K562 (cell line): ENCODE measurements around the gene OR2B2. TPM values are rescaled to one million over a fixed set of nuclear protein-coding genes. Genes with fewer than 3 reads are reported as not detected.

ENCODE experiments used
- CBX8 ChIP-seq: fragments of 200-600 bp; sonication (generic); IDR thresholded peaks from 2 replicates; pipeline ENCODE4 v1.6.1; 2012; ENCODE audit warnings: borderline replicate concordance, mixed run types, low read depth, mild to moderate bottlenecking, moderate library complexity, mixed read lengths, low read length, control low read depth, inconsistent platforms; ENCODE audit not compliant: poor library complexity, severe bottlenecking; ENCODE audit errors: extremely low read depth
- CCNT2 ChIP-seq: IDR thresholded peaks from 2 replicates; pipeline ENCODE4 v1.6.1; 2011; ENCODE audit warnings: borderline replicate concordance, low read depth, mild to moderate bottlenecking, moderate library complexity, mixed read lengths, low read length; ENCODE audit not compliant: insufficient read length; ENCODE audit errors: extremely low read depth
- CLOCK ChIP-seq: fragments of 250-450 bp; sonication (Bioruptor Pico); IDR thresholded peaks from 2 replicates; pipeline ENCODE4 v1.4.0; 2020; ENCODE audit warnings: mild to moderate bottlenecking, moderate library complexity, borderline replicate concordance
- MCM3 ChIP-seq: fragments of 450-650 bp; IDR thresholded peaks from 2 replicates; pipeline ENCODE4 v1.6.1; 2016
- MYBL2 ChIP-seq, 2 experiments: fragments of 450-650 bp in 1 of 2; sonication (generic) in 1 of 2; formaldehyde crosslinking in 1 of 2; IDR thresholded peaks; 2 replicates each; pipeline versions ENCODE4 v1.6.1 to v1.8.1; 2017 to 2022; ENCODE audit warnings: borderline replicate concordance in 1 of 2, inconsistent platforms in 1 of 2, low read depth in 1 of 2, mild to moderate bottlenecking in 1 of 2, missing genetic modification reagents in 1 of 2, moderate library complexity in 1 of 2
- POLR2AphosphoS5 ChIP-seq: IDR thresholded peaks from 2 replicates; pipeline ENCODE4 v1.6.1; 2011; ENCODE audit warnings: mild to moderate bottlenecking, low read depth, low read length, moderate library complexity; ENCODE audit not compliant: control insufficient read depth, insufficient read depth
- RNF219 ChIP-seq: fragments of 250-450 bp; sonication (Bioruptor Pico); IDR thresholded peaks from 2 replicates; pipeline ENCODE4 v1.5.0; 2022; ENCODE audit warnings: mild to moderate bottlenecking
- SIN3B ChIP-seq: fragments of 450-650 bp; IDR thresholded peaks from 2 replicates; pipeline ENCODE4 v1.6.1; 2017; ENCODE audit warnings: low read depth, mild to moderate bottlenecking, moderate library complexity
- SOX6 ChIP-seq: fragments of 450-650 bp; IDR thresholded peaks from 2 replicates; pipeline ENCODE4 v1.6.1; 2014; ENCODE audit warnings: mild to moderate bottlenecking
- TRIM24 ChIP-seq, 2 experiments: fragments of 450-650 bp; IDR thresholded peaks; 2 replicates each; pipeline ENCODE4 v1.6.1; 2016
- TSHZ1 ChIP-seq: fragments of 250-450 bp; sonication (Bioruptor Pico); IDR thresholded peaks from 2 replicates; pipeline ENCODE4 v1.4.0; 2020; ENCODE audit warnings: mild to moderate bottlenecking, moderate library complexity
- ZBTB11 ChIP-seq, 3 experiments: fragments of 200-800 bp in 1 of 3; fragments of 250-450 bp in 1 of 3; fragments of 450-650 bp in 1 of 3; sonication (Bioruptor Pico) in 1 of 3; sonication (Bioruptor generic) in 1 of 3; formaldehyde crosslinking in 1 of 3; IDR thresholded peaks; 2 replicates each; pipeline versions ENCODE4 v1.6.1 to v1.8.0; 2016 to 2022; ENCODE audit warnings: mild to moderate bottlenecking in 2 of 3, missing genetic modification characterization in 2 of 3, missing compliant biosample characterization in 1 of 3, moderate library complexity in 1 of 3
- ZNF212 ChIP-seq: fragments of 450-650 bp; formaldehyde crosslinking; IDR thresholded peaks from 2 replicates; pipeline ENCODE4 v1.4.0; 2020; ENCODE audit warnings: mild to moderate bottlenecking
- ZNF324 ChIP-seq: fragments of 250-450 bp; sonication (Bioruptor Pico); IDR thresholded peaks from 2 replicates; pipeline ENCODE4 v1.4.0; 2020; ENCODE audit warnings: mild to moderate bottlenecking
- ZNF707 ChIP-seq: fragments of 250-450 bp; sonication (Bioruptor Pico); conservative IDR thresholded peaks from 2 replicates; pipeline ENCODE4 v1.8.0; 2022; ENCODE audit warnings: inconsistent platforms, mild to moderate bottlenecking, moderate library complexity
- polyA plus RNA-seq, 8 experiments: library from polyadenylated mRNA; depleted of rRNA in 4 of 8; stranded (reverse) in 5 of 8; unstranded in 3 of 8; fragments of >200 nt; fragmentation: Nextera tagmentation in 2 of 8; fragmentation: Illumina TruSeq in 1 of 8; extraction: Ambion mirVana in 2 of 8; extraction: Trizol in 1 of 8; gene quantifications; 2 replicates each; pipeline versions ENCODE4 v1.2.1 to v1.2.3, GENCODE V29; 2011 to 2014; ENCODE audit warnings: inconsistent platforms in 1 of 8, missing spikeins in 1 of 8
- total RNA-seq, 7 experiments: library from RNA; depleted of rRNA in 6 of 7; stranded (reverse); fragments of >200 nt in 6 of 7; fragmentation: Illumina TruSeq in 2 of 7; extraction: Trizol in 2 of 7; gene quantifications; 2 replicates each; pipeline versions ENCODE4 v1.2.1 to v1.2.3, GENCODE V29; 2011 to 2021; ENCODE audit warnings: low replicate concordance in 1 of 7

OR2B2 gene
- total and polyA plus RNA-seq, 9 of the 15 experiments (the other 6 are each of a cell fraction or from before 2014, with no cell fraction given) = 0.24 TPM; not detected in 8

- TF ChIP-seq CLOCK (CRISPR knock-in tag) = no peak
- 0 out of 2 replicates have a peak, but pooled peaks have one; percentile 54 for TF ChIP-seq POLR2AphosphoS5
- TF ChIP-seq ZNF212 = no peak
- TF ChIP-seq ZNF707 (CRISPR knock-in tag) = no peak
- TF ChIP-seq CBX8 = no peak
- no peak for TF ChIP-seq MCM3
- TF ChIP-seq SOX6 = peak; percentile 55; the same call in 1 of the 2 replicates
- TF ChIP-seq TRIM24 (IDR thresholded peaks at IDR 0.05) = peak in 1 of 2 experiments; percentile 67; a peak in 1 of 4 replicates
- peak in 1 of 3 experiments; percentile 34; a peak in 1 of 6 replicates for TF ChIP-seq ZBTB11 (CRISPR knock-in tag; IDR thresholded peaks at IDR 0.05)
- no peak for TF ChIP-seq MYBL2 (IDR thresholded peaks at IDR 0.05; ENCODE audit: low read depth)
- no peak for TF ChIP-seq MYBL2 (CRISPR knock-in tag; IDR thresholded peaks at IDR 0.05; ENCODE audit: borderline replicate concordance)
- no peak for TF ChIP-seq RNF219 (CRISPR knock-in tag)
- no peak for TF ChIP-seq ZNF324 (CRISPR knock-in tag)
- no peak for TF ChIP-seq SIN3B
- no peak for TF ChIP-seq CCNT2
- no peak for TF ChIP-seq TSHZ1
Measured at GRCh38 chr6:27940766-27941165, 28.6 kb upstream of the OR2B2 start (continued).
